Stimulated activated naive CD8-positive, alpha-beta T cell treated with anti-CD3 and anti-CD28 coated beads, Interleukin-15, Interleukin-2, amounts not matched to agents 100 ng/mL and 50 ng/mL, for 24 hours (primary cell): ENCODE data around the gene SRP68.

ENCODE experiments used
- H3K27ac Mint-ChIP-seq: one replicate; pipeline ENCODE4 v1.8.0; 2021; ENCODE audit warnings: mild to moderate bottlenecking, mixed read lengths
- H3K27me3 Mint-ChIP-seq: one replicate; pipeline ENCODE4 v1.8.0; 2021; ENCODE audit warnings: mixed read lengths
- H3K36me3 Mint-ChIP-seq: one replicate; pipeline ENCODE4 v1.8.0; 2021; ENCODE audit warnings: low read depth, mixed read lengths
- H3K4me1 Mint-ChIP-seq: one replicate; pipeline ENCODE4 v1.8.0; 2021; ENCODE audit warnings: low read depth, mixed read lengths
- H3K4me3 Mint-ChIP-seq: one replicate; pipeline ENCODE4 v1.8.0; 2021; ENCODE audit warnings: mild to moderate bottlenecking, mixed read lengths
- H3K9me3 Mint-ChIP-seq: one replicate; pipeline ENCODE4 v1.8.0; 2021; ENCODE audit warnings: mixed read lengths

The SRP68 gene

DNA sequence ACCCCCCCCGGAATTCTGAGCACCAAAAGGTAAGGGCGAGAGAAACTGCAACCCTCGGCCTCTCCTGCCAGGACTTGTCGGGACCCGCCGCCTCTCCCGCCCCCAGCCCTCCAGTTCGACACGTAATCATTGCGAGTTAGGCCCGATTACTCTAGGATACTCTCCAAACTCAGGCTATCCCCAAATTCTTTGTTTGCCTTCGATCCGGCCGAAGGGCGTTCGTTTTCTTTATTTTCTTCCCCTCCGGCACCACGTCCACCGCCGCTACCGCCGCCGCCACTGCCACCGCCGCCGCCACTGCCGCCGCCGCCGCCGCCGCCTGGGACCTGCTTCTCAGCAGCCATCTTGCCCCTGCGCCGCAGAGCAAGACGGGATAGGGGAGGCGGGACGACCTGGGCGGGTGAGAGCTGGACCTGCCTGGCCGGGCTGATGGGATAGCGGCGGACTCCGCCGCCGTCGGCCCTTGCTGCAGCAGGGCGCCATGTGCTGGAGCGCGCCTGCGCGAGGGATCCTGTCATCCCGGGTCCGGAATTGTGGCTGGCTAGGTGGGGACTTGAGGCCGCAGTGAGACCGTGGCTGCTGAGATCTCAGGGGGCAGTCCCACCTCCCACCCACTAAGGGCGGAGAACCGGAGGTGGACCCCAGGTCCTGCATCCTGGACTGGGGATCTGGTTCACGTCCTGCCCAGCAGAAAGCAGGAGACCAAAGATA, at the start of gene SRP68:
TSS of gene SRP68 (minus strand) at position 370 of the 711 bp plus-strand sequence. CDS start at position 344, 26 bp downstream.
- Mint-ChIP-seq H3K9me3 (no peaks in the 10 kb centered on the region), H3K27ac (peak within 1 kb of the TSS; percentile 99), H3K36me3 (peaks cover 18% of the 10 kb centered on the region), H3K4me1 (peaks cover 55% of the 10 kb centered on the region), H3K4me3 (peak within 1 kb of the TSS; percentile 97), H3K27me3 (peaks cover 35% of the 10 kb centered on the region)

DNA sequence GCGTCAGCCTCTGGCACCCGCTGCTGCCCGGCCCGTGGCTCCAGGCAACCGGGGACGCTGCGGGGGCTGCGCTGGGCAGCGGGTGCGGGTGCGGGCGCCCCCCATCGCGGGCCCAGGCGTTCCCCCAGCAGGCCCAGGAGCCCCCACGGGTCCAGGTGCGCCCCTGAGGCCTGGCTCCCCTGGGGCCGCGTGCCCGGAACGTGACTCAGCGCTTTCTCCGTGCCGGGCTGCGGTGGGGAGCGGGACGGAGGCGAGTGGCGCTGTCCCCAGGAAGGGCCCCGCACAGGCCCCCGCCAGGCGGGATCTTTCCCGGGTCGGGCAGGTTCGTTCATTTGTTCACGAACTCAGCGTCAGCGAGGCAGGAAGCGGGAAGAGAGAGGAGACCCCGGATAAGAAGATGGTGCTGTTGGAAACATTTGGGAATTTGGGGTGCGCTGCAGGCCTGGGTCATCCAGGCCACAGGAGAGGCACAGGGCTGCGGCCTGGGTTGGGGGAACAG, 49.7 kb upstream of the SRP68 start:
- Mint-ChIP-seq H3K4me3 (no peak overlapping the region), H3K27ac (peak overlapping the region; percentile 66), H3K36me3 (no peaks in the 10 kb centered on the region), H3K27me3 (no peaks in the 10 kb centered on the region), H3K9me3 (no peaks in the 10 kb centered on the region), H3K4me1 (peaks cover 16% of the 10 kb centered on the region)

DNA sequence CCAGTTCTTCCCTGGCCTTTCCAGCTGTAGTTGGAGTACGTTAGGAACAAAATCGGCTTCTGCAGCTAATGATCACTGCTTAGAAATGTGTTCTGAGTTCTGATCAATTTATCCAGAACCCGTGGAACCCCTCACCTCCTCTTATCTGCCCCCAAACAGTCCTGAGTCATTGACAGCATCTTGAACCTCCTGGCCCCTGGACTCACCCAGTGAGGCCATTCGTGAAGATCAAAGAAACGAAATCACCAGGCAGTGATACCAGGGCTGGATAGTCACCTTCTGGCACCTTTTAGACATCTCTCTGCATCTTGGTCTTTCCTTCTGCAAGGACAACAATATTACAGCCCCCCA, 48.3 kb upstream of the SRP68 start:
- peaks cover 10% of the 10 kb centered on the region for H3K4me1 Mint-ChIP-seq
- no peaks in the 10 kb centered on the region for H3K9me3 Mint-ChIP-seq
- no peaks in the 10 kb centered on the region for H3K36me3 Mint-ChIP-seq
- no peak overlapping the region for H3K27ac Mint-ChIP-seq
- H3K27me3 Mint-ChIP-seq: no peaks in the 10 kb centered on the region
- no peak overlapping the region for H3K4me3 Mint-ChIP-seq

DNA sequence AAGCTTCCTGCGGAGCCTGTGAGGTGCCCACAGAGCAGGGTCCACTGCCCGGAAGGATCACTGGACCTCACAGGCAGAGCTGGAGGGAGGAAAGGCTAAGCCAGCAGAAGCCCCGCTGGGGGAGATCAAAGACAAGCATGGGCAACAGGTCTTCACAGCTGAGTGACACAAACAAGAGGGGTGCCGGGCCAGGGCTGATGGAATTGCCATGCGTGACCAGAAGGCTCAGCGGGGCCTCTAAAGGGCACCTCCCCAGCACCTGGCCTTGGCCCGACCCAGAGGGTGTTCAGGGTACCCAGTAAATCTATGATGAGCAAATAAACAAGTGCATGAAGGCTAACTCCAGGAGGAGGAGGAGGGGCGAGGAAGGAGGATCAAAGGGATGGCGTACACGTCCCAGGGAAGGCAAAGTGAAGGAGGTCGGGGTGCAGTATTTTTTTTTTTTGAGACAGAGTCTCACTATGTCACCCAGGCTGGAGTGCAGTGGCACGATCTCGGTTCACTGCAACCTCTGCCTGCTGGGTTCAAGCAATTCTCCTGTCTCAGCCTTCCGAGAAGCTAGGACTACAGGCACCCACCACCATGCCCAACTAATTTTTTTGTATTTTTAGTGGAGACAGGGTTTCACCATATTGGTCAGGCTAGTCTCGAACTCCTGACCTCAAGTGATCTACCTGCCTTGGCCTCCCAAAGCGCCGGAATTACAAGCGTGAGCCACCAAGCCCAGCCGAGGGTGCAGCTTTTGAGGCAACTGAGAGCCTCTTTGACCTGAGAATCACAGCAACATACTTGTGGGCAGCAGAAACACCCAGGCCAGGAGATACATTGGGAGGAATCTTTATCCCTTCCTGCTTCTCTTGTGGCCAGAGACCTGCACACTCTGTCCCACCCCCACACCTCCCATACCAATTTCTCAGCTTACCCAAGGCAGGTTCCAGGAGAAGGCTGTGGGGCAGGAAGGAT, 47.4 kb upstream of the SRP68 start:
- Mint-ChIP-seq H3K9me3 (no peaks in the 10 kb centered on the region), H3K27ac (no peak overlapping the region), H3K36me3 (no peaks in the 10 kb centered on the region), H3K4me1 (peaks cover 10% of the 10 kb centered on the region), H3K4me3 (no peak overlapping the region), H3K27me3 (no peaks in the 10 kb centered on the region)

DNA sequence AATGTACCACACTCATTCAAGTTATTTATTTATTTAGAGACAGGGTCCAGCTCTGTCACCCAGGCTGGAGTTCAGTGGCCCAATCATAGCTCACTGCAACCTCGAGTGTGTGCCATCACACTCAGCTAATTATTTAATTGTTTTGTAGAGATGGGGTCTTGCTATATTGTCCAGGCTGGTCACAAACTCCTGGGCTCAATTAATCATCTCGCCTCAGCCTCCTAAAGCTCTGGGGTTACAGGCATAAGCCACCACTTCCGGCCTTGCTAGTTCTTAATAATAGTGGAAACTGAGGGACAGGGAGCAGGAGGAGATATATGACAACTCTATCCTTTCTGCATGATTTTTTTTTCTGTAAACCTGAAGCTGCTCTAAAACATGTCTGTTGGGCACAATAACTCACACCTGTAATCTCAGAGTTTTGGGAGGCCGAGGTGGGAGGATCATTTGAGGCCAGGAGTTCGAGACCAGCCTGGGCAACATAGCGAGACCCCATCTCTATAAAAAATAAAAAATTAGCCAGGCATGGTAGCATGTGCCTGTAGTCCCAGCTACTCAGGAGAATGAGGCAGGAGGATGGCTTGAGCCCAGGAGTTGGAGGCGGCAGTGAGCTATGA, 42.9 kb upstream of the SRP68 start:
- no peaks in the 10 kb centered on the region for H3K27me3 Mint-ChIP-seq
- no peak overlapping the region for H3K4me3 Mint-ChIP-seq
- no peaks in the 10 kb centered on the region for H3K9me3 Mint-ChIP-seq
- no peak overlapping the region for H3K27ac Mint-ChIP-seq
- H3K4me1 Mint-ChIP-seq: no peaks in the 10 kb centered on the region
- no peaks in the 10 kb centered on the region for H3K36me3 Mint-ChIP-seq

DNA sequence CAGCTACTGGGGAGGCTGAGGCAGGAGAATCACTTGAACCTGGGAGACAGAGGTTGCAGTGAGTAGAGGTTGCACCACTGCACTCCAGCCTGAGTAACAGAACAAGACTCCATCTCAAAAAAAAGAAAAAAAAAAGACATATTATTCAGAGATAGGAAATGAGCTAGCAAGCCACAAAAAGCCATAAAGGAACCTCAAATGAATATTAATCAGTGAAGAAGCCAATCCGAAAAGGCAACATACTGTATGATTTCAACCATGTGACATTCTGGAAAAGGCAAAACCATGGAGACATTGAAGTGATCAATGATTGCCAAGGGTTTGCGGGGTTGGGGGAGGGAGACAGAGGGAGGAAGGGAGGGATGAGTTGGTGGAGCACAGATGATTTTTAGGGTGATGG, 39.6 kb upstream of the SRP68 start:
- Mint-ChIP-seq H3K4me3 (no peak overlapping the region), H3K27me3 (no peaks in the 10 kb centered on the region), H3K9me3 (no peaks in the 10 kb centered on the region), H3K36me3 (no peaks in the 10 kb centered on the region), H3K4me1 (no peaks in the 10 kb centered on the region), H3K27ac (no peak overlapping the region)

DNA sequence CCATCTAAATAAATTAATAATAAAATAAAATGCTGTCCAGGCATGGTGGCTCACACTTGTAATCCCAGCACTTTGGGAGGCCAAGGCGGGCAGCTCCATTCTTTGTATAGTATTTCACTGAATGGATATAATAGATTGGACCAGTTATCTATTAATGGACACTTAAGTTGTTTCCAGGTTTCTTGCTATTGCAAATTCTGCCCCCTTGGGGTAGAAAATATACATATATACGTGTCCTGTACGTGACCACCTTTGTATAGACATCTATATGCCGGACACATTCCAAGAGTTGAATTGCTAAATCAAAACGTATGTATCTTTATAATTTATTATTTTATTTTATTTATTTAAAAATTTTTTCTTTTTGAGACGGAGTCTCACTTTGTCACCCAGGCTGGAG, 35.2 kb upstream of the SRP68 start:
- Mint-ChIP-seq H3K4me1 (peaks cover 18% of the 10 kb centered on the region), H3K27ac (no peak overlapping the region), H3K36me3 (no peaks in the 10 kb centered on the region), H3K27me3 (no peaks in the 10 kb centered on the region), H3K4me3 (no peak overlapping the region), H3K9me3 (no peaks in the 10 kb centered on the region)

DNA sequence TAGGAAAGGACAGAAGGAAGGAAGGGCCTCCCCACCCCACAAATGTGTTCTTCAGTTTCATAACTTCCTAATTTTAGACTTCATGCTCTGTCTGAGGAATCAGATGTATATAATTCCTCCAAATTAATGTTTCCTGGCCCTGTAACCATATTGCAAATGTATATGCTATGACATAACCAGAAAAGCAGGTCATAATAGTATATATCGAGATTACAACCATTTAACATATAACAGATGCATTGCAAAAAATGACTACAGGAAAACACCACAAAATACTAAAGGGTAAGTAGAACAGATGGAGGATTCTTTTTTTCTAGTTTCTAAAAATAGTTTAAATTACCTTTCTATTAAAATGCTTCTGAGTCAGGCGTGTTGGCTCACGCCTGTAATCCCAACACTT, 34.4 kb upstream of the SRP68 start:
- Mint-ChIP-seq H3K4me3 (no peak overlapping the region), H3K27ac (no peak overlapping the region), H3K4me1 (peaks cover 23% of the 10 kb centered on the region), H3K27me3 (no peaks in the 10 kb centered on the region), H3K9me3 (no peaks in the 10 kb centered on the region), H3K36me3 (peaks cover 1% of the 10 kb centered on the region)

DNA sequence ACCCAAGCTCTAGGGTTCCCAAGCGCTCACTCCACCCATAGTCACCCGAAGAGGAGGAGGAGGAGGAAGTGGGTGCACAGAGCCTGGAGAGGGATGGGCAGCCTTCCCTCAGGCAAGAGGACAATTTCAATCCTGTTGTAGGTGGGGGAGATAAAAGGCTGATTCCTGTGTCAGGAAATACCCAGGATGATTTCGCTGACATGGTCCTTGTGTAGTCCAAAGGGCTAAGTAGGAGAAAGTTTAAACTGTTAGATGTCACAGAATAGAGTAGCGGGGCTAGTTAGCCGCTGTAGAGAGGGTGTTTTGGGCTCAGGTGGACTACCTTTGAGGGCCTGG, 32.5 kb upstream of the SRP68 start:
- no peaks in the 10 kb centered on the region for H3K27me3 Mint-ChIP-seq
- peak overlapping the region; percentile 95 for H3K27ac Mint-ChIP-seq
- H3K36me3 Mint-ChIP-seq: peaks cover 12% of the 10 kb centered on the region
- peaks cover 33% of the 10 kb centered on the region for H3K4me1 Mint-ChIP-seq
- H3K9me3 Mint-ChIP-seq: no peaks in the 10 kb centered on the region
- H3K4me3 Mint-ChIP-seq: peak overlapping the region; percentile 97

DNA sequence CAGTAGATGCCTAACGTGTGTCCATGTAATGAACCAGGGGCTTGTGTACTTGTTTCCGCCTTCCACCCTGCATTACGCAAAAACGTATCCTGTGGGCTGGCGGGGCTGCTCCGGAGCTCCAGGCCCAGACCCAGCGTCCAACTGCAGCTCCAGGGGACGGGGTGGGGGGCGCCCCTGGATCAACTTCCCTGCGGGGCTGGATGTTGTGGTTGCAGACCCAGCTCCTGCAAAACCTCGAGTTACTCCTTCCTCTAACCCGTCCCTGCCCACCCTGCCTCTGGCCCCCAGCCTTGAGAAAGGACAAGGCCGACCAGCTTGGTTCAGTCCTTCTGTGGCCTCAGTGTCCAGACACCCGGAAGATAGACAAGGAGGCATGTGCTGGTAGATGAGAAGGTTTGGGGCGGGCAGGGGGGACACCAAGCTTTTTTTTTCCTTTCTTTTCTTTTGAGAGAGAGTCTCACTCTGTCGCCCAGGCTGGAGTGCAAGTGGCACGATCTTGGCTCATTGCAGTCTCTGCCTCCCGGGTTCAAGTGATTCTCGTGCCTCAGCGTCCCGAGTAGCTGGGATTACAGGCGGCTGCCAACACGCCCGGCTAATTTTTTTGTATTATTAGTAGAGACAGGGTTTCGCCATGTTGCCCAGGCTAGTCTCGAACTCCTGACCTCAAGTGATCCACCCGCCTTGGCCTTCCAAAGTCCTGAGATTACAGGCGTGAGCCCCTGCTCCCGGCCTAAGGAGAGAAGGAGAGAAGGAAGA, 32.0 kb upstream of the SRP68 start:
- Mint-ChIP-seq H3K36me3 (peaks cover 17% of the 10 kb centered on the region), H3K4me3 (peak overlapping the region; percentile 97), H3K27me3 (no peaks in the 10 kb centered on the region), H3K27ac (peak overlapping the region; percentile 95), H3K9me3 (no peaks in the 10 kb centered on the region), H3K4me1 (peaks cover 34% of the 10 kb centered on the region)

DNA sequence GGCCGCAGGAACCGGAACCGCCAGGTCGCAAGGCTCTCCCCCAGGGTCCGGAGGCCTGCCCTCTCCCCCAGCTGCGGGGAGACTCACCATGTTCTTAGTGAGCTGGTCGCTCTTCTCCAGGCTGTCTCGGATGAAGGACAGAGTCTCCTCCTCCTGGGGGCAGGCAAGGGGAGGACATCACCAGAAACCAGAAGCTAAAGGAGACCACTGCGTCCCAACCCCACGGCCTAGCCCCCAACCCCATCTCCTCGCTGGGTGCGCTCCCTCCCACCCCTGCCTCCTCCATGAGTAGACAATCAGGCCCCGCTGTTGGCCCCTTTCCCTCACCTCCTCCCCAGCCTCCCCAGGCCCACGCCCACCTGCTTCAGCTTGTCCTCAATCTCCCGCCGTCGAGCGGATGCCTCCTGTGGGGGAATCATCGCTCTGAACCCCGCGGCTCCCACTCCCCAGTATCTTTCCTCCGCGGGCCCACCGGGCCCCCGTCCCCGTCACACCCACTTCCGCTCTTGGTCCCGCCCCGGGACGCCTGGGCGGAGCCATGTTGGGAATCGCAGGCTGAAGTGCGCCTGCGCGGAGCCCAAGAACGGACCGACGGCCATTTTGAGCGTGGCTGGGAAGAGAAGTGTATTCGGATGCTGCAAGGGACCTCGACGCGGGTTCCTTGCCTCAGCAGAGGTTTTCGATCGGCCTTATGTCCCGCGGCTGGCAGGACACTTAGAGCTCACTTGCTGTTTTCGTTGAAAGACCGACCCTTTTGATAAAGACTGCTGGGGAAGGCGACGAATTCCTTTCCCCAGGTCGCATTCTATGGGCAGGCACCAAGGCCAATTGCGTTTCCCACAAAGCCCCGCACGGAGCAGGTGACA, 31.2 kb upstream of the SRP68 start, which contains the start of gene EXOC7:
TSS of gene EXOC7 (minus strand) at position 514 of the 866 bp plus-strand sequence. CDS start at position 419, 95 bp downstream.
- Mint-ChIP-seq H3K27ac (peak within 1 kb of the TSS; percentile 95), H3K36me3 (peaks cover 23% of the 10 kb centered on the region), H3K4me3 (peak within 1 kb of the TSS; percentile 97), H3K27me3 (no peaks in the 10 kb centered on the region), H3K9me3 (no peaks in the 10 kb centered on the region), H3K4me1 (peaks cover 34% of the 10 kb centered on the region)

DNA sequence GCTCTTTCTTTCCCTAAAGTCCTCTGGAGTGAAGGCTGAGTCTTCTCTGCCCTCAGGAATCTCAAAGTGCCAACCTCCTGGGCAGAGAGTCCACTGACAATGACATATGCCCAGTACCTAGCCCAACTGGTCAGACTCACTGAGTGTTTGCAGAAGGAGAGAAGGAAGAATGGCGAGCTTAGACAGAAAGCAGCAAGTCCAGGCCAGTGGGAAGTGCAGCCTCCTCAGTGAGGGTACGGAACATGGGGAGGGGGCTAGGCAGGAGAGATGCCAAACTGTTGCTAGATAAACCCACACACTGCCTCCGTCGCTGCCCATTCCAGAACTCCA, 30.6 kb upstream of the SRP68 start:
- Mint-ChIP-seq H3K27ac (peak overlapping the region; percentile 95), H3K4me1 (peaks cover 34% of the 10 kb centered on the region), H3K4me3 (peak overlapping the region; percentile 97), H3K36me3 (peaks cover 25% of the 10 kb centered on the region), H3K9me3 (no peaks in the 10 kb centered on the region), H3K27me3 (no peaks in the 10 kb centered on the region)

DNA sequence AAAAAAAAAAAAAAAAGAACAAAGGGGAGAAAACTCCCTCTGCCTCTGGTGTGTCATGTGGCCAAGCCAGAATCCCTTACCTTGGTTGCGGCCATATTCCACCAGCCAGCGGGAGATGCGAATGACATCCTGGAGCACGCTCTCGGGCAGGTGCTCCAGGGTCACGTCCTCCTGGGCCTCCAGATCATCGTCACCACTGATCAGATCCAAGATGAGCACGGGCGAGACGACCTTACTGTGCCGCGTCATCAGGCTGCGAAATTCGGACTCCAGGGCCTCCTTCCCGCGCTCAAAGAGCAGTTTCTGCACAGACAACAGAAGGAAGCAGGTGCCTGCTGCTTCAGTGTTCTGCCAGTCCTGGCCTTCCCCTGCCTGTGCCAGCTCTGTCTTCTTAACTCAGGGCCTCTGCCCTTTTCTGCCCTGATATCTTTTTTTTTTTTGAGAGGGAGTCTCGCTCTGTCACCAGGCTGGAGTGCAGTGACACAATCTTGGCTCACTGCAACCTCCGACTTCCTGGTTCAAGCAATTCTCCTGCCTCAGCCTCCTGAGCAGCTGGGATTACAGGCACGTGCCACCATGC, 25.5 kb upstream of the SRP68 start:
- H3K9me3 Mint-ChIP-seq: no peaks in the 10 kb centered on the region
- no peak overlapping the region for H3K4me3 Mint-ChIP-seq
- H3K27me3 Mint-ChIP-seq: no peaks in the 10 kb centered on the region
- H3K27ac Mint-ChIP-seq: no peak overlapping the region
- peaks cover 23% of the 10 kb centered on the region for H3K4me1 Mint-ChIP-seq
- H3K36me3 Mint-ChIP-seq: peaks cover 49% of the 10 kb centered on the region
